ENCODE results near the gene SPARCL1.
"Not testable (repeated sequence)": the region's sequence is repeated elsewhere in the genome, so short reads cannot be mapped to it uniquely, and the experiment has no call there.

The SPARCL1 gene

GRCh38 chr4:87433342-87433741 is 95.8 kb downstream of the SPARCL1 start:
- DNase-seq = no peak

- no peak for DNase-seq
Measured at GRCh38 chr4:87430038-87430437, 99.1 kb downstream of the SPARCL1 start.

- no peak for DNase-seq
Measured at GRCh38 chr4:87428979-87429378, 100.2 kb downstream of the SPARCL1 start.

GRCh38 chr4:87427518-87427868 is 101.7 kb downstream of the SPARCL1 start:
- no peak for DNase-seq

GRCh38 chr4:87426865-87427517 is 102.2 kb downstream of the SPARCL1 start:
- no peak for DNase-seq

GRCh38 chr4:87425711-87426110 is 103.5 kb downstream of the SPARCL1 start:
- DNase-seq = no peak

- DNase-seq = not testable (repeated sequence)
Measured at GRCh38 chr4:87424099-87424543, 105.1 kb downstream of the SPARCL1 start.
